Mucosa of rectum (tissue), 2 donors: ENCODE data around the gene CERK.

Source experiments
- H3K27ac ChIP-seq, 2 donors: one replicate each; pipeline ENCODE4 v1.7.0; 2013; ENCODE audit warnings: inconsistent platforms in 2 of 2, low read depth in 2 of 2, low read length in 2 of 2
- H3K27me3 ChIP-seq, 2 donors: one replicate each; pipeline ENCODE4 v1.7.0; 2013; ENCODE audit warnings: low read length in 2 of 2; ENCODE audit not compliant: control insufficient read depth in 2 of 2, insufficient read depth in 2 of 2
- H3K36me3 ChIP-seq, 2 donors: one replicate each; pipeline ENCODE4 v1.7.0; 2013; ENCODE audit warnings: low read length in 2 of 2; ENCODE audit not compliant: control insufficient read depth in 2 of 2, insufficient read depth in 2 of 2
- H3K4me1 ChIP-seq, 2 donors: one replicate each; pipeline ENCODE4 v1.7.0; 2013; ENCODE audit warnings: low read length in 2 of 2, mild to moderate bottlenecking in 1 of 2; ENCODE audit not compliant: control insufficient read depth in 2 of 2, insufficient read depth in 2 of 2
- H3K4me3 ChIP-seq, 2 donors: one replicate each; pipeline ENCODE4 v1.7.0; 2013; ENCODE audit warnings: low read length in 2 of 2
- H3K9ac ChIP-seq, 2 donors: one replicate each; pipeline ENCODE4 v1.7.0; 2013; ENCODE audit warnings: low read length in 2 of 2, low read depth in 1 of 2, mild to moderate bottlenecking in 1 of 2
- H3K9me3 ChIP-seq, 2 donors: one replicate each; pipeline ENCODE4 v1.7.0; 2013; ENCODE audit warnings: low read length in 2 of 2; ENCODE audit not compliant: control insufficient read depth in 2 of 2
- donor health status: healthy.
- donor health status: Normal muscosa, but diverticular disease.

The CERK gene

DNA sequence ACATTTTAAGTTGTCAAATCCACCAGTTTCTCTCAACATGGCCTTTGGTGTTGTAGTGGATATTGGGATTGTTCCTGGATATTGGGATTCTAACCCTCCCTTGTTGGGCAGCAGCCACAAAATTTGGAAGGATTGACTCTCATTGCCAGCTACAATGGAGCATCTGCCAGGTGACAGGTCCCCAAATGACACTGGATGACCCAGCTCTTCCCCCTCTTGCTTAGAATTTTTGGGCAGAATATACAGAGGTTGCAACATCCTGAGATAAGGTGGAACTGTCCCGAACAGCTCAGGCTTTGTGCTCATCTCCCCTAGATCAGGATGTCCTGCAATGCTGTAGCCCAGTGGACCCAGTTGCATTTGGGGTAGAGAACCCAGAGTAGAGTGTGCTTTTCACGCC is 19.1 kb upstream of the CERK start:
- Histone ChIP-seq H3K27ac (no peak overlapping the region), H3K36me3 (no peaks in the 10 kb centered on the region), H3K27me3 (no peaks in the 10 kb centered on the region), H3K9ac (no peak overlapping the region), H3K4me1 (peaks cover 37 to 49% of the 10 kb centered on the region in 2 donors), H3K9me3 (peaks cover 0 to 2% of the 10 kb centered on the region in 2 donors), H3K4me3 (no peak overlapping the region)

DNA sequence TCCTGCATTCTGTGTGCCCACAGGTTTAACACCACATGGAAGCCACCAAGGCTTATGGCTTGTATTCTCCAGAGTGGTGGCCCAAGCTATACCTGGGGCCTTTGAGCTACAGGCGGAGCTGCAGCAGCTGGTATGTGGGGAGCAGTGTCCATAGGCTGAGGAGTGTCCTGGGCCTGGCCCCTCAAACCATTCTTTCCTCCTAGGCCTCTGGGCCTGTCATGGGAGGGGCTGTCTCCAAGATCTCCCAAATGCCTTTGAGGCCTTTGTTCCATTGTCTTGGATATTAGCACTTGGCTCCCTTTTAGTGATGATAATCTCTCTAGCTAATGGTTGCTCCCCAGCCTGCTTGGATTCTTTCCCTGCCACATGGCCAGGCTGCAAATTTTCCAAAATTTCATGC is 18.0 kb upstream of the CERK start:
- Histone ChIP-seq H3K4me1 (peaks cover 36 to 48% of the 10 kb centered on the region in 2 donors), H3K9me3 (peaks cover 0 to 2% of the 10 kb centered on the region in 2 donors), H3K4me3 (no peak overlapping the region), H3K9ac (no peak overlapping the region), H3K27me3 (no peaks in the 10 kb centered on the region), H3K36me3 (no peaks in the 10 kb centered on the region), H3K27ac (no peak overlapping the region)

DNA sequence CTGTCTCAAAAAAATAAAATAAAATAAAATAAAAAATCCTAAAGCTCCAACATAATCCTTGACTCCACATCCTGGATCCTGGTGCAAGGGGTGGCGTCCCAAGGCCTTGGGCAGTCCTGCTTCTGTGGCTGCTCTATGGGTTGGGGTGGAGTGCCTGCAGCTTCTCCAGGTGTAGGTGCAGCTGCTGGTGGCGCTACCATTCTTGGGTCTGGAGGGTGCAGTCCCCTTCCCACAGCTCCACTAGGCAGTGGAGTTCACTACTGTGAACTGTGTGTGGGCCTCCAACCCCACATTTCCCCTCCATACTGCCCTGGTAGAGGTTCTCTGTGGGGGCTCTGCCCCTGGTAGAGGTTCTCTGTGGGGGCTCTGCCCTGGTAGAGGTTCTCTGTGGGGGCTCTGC is 17.5 kb upstream of the CERK start:
- Histone ChIP-seq H3K9ac (no peak overlapping the region), H3K36me3 (no peaks in the 10 kb centered on the region), H3K27me3 (no peaks in the 10 kb centered on the region), H3K4me3 (no peak overlapping the region), H3K4me1 (peaks cover 41 to 49% of the 10 kb centered on the region in 2 donors), H3K27ac (no peak overlapping the region), H3K9me3 (peaks cover 0 to 2% of the 10 kb centered on the region in 2 donors)

DNA sequence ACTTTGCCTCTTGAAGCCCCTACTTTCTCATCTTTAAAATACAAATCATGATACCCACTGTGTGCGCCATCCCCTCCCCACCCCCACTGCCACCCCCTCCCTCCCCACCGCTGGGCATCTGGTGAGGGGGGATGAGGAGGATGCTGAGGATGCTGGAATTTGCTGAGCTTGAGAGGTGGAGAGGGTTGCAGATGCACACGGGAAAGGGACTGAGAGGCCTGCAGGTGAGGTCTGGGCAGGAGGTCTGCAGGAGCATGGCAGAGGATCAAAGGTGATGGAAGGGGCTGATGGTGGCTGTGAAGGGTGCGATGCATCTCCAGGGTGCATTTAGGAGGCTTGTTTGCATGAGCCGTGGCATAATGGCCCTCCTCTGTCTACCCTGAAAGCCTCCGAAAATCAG is 16.8 kb upstream of the CERK start:
- Histone ChIP-seq H3K27me3 (no peaks in the 10 kb centered on the region), H3K9me3 (peaks cover 0 to 2% of the 10 kb centered on the region in 2 donors), H3K9ac (peak overlapping the region in 1 of 2 donors; percentile 67), H3K36me3 (no peaks in the 10 kb centered on the region), H3K27ac (peak overlapping the region; percentile 94 to 95), H3K4me3 (peak overlapping the region in 1 of 2 donors; percentile 20), H3K4me1 (peaks cover 48 to 54% of the 10 kb centered on the region in 2 donors)

DNA sequence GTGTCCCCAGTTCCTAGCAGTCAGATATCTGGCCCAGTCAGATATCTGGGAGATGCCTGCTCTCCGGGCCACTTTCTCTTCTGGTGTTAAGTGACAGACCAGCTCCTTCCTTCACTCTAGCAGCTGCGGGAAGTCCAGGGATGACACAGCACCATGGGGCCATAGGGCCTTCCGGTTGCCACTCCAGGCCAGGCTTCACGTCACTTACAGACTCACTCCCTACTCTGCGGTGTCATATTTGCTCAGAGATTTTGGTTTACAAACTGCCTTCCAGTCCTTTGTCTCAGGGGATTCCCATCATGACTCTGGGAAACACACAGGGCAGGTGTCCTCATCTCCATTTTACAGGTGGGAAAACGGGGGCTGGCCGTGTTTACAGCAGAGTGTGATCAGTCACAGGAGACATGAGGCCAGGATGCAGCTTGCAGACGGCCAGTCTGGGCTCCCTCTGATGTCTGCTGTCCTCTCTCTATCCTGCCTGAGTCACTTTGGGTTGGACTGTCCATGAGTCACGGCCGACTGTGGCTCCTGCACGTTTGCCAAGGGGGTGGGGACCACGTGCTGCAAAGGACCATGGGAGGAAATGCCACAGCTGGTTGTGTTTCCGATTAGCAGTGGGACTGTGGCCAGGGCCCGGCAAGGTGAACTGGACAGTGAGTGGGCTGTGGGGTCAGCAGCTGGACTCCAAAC is 16.2 kb upstream of the CERK start:
- no peaks in the 10 kb centered on the region for H3K36me3 ChIP-seq
- peaks cover 49 to 55% of the 10 kb centered on the region in 2 donors for H3K4me1 ChIP-seq
- peak overlapping the region; percentile 14 to 37 for H3K4me3 ChIP-seq
- H3K27me3 ChIP-seq, result no peaks in the 10 kb centered on the region
- H3K27ac ChIP-seq, result peak overlapping the region; percentile 94 to 95
- peak overlapping the region; percentile 67 to 70 for H3K9ac ChIP-seq
- H3K9me3 ChIP-seq, result peaks cover 0 to 2% of the 10 kb centered on the region in 2 donors

DNA sequence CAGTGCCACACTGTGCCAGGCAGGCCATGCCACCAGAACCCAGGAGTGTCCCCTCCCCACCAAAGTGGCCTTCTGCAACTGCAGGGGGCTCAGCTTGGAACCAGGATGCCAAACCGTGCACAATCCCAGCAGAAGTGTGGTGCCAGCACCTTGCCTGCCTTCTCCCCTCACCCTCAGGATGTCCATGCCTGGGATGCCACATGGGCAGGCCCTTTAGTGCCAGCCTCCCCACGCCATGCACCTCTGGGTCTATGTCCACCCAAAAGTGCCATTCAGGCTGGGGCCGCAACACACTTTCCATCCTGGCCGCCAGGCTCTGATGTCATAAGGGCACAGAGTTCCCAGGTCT is 15.7 kb upstream of the CERK start:
- peaks cover 0 to 2% of the 10 kb centered on the region in 2 donors for H3K9me3 ChIP-seq
- peak overlapping the region; percentile 14 to 37 for H3K4me3 ChIP-seq
- no peaks in the 10 kb centered on the region for H3K36me3 ChIP-seq
- H3K4me1 ChIP-seq, result peaks cover 46 to 51% of the 10 kb centered on the region in 2 donors
- H3K27ac ChIP-seq, result peak overlapping the region; percentile 94 to 95
- no peaks in the 10 kb centered on the region for H3K27me3 ChIP-seq
- peak overlapping the region; percentile 67 to 70 for H3K9ac ChIP-seq

DNA sequence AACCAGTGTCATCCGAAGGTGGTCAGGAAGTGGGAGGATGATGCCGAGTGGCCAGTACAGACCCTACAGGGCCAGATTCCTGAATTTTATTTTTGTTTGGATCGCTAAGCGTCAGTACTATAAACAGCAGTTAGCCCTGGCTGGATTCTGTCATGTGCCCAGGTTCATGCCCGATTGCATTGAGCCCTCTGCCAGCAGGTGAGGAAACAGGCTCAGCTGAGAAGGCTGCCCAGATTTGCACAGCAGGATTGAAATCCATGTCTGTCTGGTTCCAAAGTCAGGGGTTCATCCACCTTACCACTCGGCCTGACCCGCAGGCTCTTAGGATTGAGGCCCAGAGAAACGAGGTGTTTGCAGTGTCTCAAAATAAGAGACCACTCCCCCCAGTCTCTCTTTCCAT is 15.3 kb upstream of the CERK start:
- H3K9me3 ChIP-seq, result peaks cover 0 to 2% of the 10 kb centered on the region in 2 donors
- H3K9ac ChIP-seq, result peak overlapping the region in 1 of 2 donors; percentile 67
- peak overlapping the region; percentile 94 to 95 for H3K27ac ChIP-seq
- H3K36me3 ChIP-seq, result no peaks in the 10 kb centered on the region
- no peaks in the 10 kb centered on the region for H3K27me3 ChIP-seq
- H3K4me3 ChIP-seq, result no peak overlapping the region
- peaks cover 46 to 47% of the 10 kb centered on the region in 2 donors for H3K4me1 ChIP-seq

DNA sequence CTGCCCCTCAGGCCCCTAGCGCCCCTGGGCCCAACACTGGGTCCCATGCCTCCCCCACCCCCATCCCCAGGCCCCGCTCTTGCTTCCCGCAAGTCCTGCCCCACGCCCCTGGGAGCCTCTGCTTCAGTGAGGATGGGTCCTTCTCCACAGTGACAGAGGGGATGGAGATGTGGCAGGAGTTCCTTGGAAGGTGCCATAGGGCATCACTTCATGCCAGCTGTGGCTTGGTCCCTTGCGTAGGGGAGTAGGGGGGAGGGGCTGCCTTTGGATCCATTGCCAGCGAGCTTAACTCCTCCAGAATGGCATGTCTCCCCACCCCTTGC is 14.9 kb upstream of the CERK start:
- H3K27ac ChIP-seq, result peak overlapping the region; percentile 94 to 95
- H3K36me3 ChIP-seq, result no peaks in the 10 kb centered on the region
- H3K9me3 ChIP-seq, result peaks cover 0 to 2% of the 10 kb centered on the region in 2 donors
- no peaks in the 10 kb centered on the region for H3K27me3 ChIP-seq
- no peak overlapping the region for H3K9ac ChIP-seq
- H3K4me3 ChIP-seq, result no peak overlapping the region
- H3K4me1 ChIP-seq, result peaks cover 44 to 46% of the 10 kb centered on the region in 2 donors

DNA sequence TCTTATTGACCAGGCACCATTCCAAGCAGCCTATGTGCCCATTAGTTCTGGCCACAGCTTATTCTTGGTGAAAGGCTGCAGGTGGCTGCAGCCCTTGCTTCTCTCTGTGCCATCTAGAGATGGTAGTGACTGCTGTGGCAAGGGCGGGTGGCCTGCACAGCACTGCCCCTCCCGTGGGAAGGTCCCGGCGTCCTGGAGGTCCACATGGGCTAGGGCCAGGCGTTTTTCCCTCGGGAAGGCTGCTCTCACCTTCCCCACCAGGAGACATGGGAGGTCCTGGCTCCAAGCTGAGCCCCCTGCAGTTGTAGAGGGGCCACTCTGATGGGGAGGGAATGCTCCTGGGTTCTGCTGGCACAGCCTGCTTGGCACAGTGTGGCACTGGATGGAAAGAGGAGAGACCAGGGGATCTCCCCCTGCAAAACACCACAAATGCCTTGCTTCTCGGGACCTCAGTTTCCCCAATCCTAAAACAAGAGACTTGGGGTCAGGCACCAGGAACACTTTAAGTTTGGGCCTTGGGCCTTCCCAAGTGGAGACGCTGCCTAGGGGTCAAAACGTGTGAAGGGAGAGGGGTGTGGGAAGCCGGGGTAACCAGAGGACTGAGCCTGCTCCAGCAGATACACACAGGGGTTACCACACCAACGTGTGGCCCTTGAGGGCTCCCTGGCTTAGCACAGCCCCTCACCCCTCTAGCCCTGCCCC is 14.4 kb upstream of the CERK start:
- peak overlapping the region in 1 of 2 donors; percentile 94 for H3K27ac ChIP-seq
- H3K9ac ChIP-seq, result no peak overlapping the region
- no peaks in the 10 kb centered on the region for H3K36me3 ChIP-seq
- H3K9me3 ChIP-seq, result peaks cover 0 to 2% of the 10 kb centered on the region in 2 donors
- no peaks in the 10 kb centered on the region for H3K27me3 ChIP-seq
- no peak overlapping the region for H3K4me3 ChIP-seq
- H3K4me1 ChIP-seq, result peaks cover 44 to 46% of the 10 kb centered on the region in 2 donors

DNA sequence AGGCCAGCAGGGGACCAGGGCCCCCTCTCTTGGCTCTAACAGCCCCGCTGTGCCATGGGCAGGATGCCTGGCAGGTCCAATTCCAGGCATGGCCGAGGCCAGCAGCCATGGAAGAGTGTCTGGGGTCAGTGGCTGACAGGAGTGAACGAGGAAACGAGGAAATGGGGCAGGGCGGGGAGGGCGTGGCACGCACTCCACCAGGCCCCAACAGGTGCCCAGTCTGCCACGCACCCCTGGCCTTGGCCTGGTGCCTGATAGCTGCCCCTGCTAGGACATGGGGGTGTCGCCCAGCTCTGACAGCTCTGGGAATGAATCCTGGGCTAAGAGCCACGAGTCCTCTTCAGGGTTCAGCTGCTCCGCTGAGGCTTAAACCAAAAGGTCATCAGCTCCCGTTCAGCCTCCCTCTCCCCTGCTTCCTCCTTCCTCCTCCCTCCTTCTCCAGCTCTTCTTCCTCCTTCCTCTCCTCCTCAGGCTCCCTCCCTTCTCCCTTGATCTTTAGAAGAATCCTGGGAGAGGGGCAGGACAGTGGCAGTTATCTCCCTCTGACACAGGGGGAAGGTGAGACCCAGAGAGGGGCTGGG is 12.9 kb upstream of the CERK start:
- Histone ChIP-seq H3K27ac (peak overlapping the region; percentile 49 to 79), H3K4me3 (no peak overlapping the region), H3K4me1 (peaks cover 44 to 46% of the 10 kb centered on the region in 2 donors), H3K27me3 (no peaks in the 10 kb centered on the region), H3K36me3 (no peaks in the 10 kb centered on the region), H3K9me3 (no peaks in the 10 kb centered on the region), H3K9ac (peak overlapping the region; percentile 14 to 57)
